ENCODE measurements around the gene SUSD3.

SUSD3 gene

GRCh38 chr9:93134015-93134739 is 75.7 kb downstream of the SUSD3 start, which contains the start of gene NINJ1:
Gene NINJ1, minus strand, starts transcription at chr9:93134251. Its CDS starts 34 bp downstream, at chr9:93134217.
- in situ Hi-C loops (cut with MboI; ENCODE audit: low sequenced_read_pairs), result no loop called here

Measured in HL-60/S4 treated with phorbol 12-myristate 13-acetate at 8.2 ng/mL for 4 days and 3 days (cell line).